CD4-positive, alpha-beta T cell treated with Interleukin-15 for 4 hours (primary cell): Measurements from ENCODE around the gene CDH23.

Source experiments
- DNase-seq: peaks from one replicate; pipeline ENCODE4 v3.0.0-alpha.2; 2020; ENCODE audit warnings: low spot score

The CDH23 gene

DNA sequence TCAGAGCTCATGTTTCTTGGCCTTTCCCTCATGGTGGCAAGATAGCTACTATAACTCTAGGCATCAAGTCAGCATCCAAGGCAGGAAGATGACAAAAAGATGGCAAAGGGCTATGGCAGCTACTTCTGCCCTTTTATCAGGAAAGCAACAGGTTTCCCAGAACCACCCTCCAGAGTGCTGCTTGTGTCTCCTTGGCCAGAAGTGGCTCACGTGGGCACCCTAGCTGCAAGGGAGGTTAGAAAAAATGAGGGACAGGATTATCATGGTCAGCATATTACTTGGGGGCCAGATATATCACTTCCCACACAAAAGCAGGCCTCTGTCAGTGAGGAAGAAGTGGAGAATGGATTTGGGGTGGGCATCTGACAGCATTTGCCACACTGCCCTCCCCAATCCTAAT lies 347.1 kb downstream of the CDH23 start:
- DNase-seq, result no peak

DNA sequence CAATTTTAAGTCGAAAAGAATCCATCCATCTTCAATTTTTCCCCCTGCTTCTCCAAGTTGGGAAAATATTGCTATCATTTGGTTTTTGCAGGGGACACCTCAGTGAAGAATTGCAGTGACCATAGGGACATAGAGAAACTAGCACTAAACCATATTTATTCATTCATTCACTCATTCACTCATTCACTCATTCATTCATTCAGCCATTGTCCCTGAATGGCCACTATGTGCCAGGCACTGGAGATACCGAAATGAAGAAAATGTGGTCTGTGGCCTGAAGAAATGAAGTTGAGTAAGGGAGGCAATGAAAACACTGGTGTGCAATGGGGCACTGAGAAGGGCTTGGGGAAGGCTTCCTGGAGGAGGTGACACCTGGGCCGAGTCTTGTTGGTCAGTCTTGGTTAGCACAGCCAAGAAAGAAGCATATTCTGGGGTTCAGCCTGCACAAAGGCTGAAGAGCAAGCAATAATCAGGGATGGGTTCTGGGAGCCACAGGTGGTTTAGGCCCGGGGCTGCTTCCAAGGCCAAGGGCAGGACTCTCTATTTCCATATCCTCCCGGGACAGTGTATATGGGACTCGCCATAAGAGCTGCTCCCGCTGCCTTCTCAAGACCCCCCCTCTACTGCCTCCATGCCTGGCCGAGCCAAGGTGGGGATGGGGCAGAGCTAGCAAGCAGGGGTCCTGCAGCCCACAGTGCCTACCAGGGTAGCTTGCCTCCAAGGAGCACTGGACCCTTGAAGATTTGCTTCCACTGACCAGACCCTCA lies 348.4 kb downstream of the CDH23 start:
- no peak for DNase-seq

DNA sequence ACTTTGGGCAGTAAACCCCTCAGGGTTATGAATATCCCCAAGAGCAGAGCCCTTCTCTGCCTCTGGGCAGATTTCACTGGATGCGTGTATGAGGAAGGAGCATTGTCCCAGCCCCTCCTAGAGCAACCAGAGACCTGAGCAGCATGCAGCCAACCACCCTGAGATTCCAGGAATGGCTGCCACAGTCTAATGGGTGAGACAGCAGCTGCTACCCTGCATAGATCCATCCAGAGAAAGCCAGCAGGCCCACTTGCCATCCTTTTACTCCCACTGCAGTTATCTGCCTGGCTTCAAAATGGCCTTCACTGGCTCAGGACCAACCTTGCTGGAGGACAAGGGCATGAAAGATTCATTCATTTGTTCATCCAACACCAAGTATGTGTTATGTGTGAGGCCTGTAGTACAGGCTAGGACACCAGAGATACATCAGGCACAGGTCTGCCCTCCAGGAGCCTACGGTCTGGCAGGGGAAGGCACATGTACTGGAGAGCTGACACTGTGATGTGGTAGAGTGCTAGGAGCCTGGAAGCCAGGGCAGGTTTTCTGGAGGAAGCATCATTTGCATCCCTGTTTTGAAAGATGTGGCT lies 349.0 kb downstream of the CDH23 start:
- no peak for DNase-seq

DNA sequence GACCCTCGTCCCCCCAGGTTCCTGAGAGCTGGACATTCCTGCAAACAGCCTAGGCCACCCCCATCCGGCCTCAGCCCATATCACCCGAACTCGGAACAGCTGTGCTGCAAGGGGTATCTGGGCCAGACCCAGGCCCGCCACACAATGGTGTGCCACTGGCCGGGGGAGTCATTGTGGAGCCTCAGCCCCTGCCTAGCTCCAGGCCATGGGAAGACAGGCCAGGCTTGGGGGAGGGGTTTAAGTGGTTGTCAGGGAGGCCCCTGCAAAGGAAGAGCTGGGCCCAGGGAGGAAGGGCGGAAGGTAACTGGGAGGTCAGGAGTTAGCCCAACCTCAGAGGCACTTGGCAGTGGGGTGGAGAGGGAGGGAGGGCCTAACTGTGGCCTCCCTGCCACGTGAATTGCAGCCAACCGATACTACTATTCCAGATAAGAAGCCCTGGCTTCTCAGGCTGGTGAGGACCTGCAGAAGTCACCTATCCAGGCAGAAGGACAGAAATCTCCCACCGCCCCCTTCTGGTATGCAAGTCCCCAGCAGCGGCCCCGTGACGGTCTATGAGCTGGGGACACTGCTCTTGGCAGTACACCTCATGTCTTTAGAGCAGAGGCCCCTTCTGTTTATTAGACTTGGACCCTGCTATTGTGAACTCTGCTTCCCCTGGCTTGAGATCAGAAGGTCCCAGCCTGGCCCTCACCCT lies 349.8 kb downstream of the CDH23 start:
- DNase-seq, result no peak

DNA sequence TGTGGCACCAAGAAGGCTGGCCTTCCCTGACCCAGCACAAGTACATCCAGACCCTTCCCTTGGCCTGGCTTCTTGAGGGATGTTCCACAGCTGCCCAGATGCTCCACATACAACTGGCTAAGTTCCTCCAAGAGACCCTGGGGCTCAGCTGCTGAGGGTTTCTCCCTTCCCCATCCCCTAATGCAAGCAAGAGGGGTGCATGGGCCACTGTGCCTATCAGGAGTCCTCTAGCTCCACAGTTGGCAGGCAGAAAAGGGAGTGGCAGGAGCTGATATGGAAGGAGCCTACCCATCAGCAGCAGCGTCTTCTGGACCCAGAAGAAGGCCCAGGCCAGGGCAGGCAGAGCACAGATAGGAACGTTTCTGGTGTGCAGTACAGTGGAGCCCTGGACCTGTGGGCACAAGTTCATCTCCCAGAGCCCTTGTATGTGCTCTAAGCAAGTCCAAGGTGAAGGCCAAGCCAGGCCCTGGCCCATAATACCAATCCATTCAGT lies 350.4 kb downstream of the CDH23 start:
- DNase-seq, result no peak

DNA sequence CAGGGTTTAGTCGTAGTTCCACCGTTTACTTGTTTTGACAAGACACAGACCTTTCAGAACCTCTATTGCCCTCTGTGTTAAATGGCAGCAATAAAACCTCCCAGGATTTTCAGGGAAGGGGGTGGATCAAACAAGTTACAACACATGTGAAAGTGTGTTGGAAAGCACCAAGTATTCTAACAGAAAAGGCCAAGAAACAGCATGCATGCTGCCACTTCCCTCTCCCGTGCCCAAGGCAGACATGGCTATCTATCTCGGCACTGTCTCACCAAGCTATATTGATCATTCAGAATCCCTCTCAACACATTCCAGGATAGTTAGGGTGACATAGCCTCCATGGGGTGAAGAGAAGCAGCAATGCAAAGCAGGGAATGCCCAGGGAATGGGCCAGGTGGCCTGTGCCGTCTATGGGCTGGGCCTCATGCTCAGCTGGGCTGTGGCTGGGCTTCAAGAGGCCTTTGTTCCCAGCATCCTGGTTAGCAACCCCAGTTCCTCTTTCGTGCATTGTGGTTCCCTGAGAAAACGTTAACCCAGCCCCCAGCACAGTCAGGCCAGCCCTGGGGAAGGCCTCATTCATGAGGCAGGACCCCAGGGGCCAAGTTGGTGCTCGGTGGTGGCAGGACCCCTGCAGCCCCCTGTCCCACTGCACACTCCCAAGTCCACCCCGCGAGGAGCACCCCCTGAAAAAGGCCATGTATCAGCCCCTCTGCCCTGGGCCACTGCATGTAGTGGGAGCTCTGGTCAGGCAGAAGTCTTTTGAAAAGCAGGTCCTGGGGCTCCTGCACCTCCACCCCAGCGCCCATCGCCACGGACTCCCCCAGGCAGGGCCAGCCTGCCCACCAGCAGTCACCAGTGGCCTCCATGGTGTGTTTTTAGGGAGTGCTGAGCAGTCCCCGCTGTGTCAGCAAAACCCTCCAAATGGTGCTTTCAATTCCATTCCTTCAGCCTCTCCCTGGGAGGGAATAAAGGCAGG lies 351.1 kb downstream of the CDH23 start:
- no peak for DNase-seq

DNA sequence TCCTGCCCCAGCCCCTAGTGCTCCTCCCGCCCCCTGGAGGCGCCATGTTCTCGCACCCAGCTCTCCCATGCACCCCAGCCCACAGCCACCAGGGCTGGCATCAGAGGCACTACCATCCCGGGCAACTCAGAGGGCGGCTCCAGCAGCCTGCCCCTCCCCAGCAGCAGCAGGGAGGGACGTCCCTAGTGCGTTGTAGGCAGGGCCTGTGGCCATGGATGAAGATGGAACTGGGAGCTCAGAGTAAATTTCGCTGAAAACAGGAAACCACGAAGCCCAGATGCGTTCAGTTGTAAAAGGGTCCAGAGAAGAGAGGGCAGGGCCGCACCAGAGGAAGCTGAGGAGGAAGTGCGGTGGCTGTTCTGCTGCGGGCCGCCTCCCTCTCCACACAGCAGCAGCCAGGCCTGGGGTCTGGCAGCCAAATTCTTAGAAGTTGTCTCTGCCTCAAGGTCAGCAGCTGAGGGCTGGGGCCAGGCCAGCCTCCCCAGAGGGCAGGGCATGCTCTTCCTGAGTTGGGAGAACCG lies 352.0 kb downstream of the CDH23 start:
- DNase-seq, result peak; percentile 88

DNA sequence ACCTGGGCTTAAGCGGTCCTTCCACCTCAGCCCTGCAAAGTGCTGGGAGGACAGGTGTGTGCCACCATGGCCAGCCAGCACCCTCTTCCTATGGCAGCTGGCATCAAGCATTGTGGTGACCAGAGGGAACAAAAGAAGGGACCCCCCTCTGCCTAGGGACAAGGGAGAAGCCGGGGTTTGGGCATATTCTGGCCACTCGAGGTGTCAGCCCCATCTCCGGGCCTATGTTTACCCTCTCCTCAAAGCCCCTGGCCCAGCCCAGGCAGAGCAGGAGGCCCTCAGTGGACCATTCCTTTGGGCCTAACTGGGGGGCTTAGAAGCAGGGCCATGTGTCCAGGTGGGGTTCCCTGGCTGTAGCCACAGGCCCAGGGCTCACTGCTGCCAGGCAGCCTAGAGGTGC lies 352.7 kb downstream of the CDH23 start:
- no peak for DNase-seq

DNA sequence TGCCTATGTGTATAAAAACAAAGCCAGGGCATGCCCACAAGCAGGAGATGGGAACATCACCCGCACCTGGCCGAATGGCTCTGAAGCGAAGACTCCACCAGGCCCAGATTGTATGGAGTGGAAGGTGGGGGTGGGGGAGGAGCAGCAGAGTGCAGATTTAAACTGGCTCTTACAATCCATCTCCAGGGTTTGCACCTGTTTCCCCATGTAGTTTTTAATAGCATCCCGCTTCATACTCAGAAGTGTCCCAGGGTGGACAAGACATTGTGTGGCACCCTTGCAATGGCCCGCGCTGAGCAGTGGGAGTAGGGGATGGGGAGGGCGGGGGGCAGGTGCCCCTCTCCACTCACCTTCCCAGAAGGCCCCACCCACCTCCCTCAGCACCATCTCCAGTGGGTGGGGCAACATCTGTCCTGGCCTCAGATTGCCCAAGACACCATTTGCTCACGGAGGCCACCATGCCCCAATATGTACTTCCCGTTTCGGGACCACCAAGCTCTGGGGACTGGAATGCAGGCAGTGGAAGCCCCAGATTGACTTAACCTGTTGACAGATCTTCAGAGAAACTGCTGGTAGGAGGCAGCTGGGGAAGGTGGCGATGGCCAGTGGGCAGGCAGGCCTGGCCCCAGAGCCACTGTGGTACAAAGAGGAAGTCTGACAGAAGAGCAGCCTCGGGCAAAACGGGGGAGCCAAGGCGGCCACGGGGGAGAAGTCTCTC lies 353.6 kb downstream of the CDH23 start:
- DNase-seq, result no peak

DNA sequence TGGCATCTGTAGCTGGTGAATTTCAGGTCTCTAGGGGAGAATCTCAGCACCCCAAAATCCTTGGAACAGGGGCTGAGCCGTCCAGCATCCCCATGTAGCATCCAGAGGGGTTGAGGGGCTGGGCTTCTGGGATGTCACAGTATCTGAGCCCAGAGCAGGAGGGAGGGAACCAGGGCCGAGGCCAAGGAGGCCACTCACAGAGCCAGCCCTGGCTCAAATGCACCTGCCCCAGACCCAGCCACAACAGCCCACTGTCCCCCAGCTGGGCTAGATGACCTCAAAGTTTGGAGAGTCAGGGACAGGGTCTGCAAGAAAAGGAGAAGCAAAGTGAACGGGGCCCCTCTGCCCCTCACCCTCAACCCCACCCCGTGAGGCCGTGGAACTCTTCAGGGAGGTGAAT lies 354.3 kb downstream of the CDH23 start:
- no peak for DNase-seq

DNA sequence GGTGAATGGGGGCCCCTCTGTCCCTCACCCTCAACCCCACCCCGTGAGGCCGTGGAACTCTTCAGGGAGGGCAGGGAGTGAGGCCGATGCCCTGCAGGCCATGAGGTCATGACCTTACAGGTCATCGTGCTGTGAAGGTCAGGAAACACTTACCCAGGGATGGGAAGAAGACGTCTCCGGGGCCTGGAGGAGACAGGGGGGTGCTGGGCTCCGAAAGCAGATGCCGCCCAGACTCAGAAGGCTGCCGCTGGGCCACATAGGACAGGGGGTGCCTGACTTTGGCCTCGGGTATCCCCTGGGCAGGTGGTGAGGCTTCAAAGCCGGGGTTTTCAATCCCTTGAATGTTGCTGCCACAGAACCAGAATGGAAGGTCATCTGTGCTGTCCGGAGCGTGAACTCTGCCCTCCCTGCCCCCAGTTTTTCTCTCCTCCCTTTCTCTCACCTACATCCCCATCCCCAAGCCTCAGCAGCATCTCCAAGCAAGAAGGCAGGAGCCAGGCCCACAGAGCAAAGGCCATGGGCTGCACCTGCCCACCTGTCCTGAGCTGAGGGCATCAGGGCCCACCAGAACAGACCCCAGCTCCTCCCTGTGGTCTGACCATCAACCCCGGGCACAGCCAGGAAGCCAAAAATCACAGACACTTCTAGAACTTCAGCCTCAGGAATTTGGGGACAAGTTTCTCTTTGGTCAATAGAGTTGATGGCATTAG lies 354.9 kb downstream of the CDH23 start:
- DNase-seq, result no peak

DNA sequence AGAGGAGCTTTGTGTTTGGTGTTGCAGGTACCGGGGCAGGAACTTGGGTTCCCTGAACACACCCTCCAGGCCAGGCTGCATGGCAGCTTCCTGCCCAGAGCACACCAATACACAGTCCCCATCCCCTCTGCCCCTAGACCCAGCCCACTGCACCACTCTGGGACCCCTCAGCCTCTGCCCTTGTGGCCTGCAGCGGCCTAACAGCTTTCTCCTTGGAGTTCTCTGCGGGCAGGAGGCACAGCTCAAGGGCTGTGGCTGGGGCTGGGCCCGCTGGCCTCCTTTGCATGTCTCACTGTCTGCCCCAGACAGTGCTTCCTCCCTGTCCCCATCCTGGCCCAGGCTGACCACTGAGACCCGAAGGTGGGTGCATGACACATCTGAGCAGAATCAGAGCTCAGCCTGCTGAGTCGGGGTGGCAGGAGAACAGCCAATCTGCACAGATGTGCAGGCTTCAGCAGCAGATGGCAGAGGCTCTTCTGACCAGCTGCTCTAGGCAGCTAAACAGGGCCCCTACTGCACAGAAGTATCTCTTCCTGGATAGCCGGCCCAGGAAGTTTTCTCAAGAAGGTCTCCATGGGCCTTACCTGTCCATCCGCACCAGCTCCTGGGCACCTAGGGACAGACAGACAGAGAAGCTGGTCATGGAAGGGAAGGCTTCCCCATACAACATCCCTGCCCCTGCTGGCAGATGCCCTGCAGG lies 355.8 kb downstream of the CDH23 start:
- no peak for DNase-seq

DNA sequence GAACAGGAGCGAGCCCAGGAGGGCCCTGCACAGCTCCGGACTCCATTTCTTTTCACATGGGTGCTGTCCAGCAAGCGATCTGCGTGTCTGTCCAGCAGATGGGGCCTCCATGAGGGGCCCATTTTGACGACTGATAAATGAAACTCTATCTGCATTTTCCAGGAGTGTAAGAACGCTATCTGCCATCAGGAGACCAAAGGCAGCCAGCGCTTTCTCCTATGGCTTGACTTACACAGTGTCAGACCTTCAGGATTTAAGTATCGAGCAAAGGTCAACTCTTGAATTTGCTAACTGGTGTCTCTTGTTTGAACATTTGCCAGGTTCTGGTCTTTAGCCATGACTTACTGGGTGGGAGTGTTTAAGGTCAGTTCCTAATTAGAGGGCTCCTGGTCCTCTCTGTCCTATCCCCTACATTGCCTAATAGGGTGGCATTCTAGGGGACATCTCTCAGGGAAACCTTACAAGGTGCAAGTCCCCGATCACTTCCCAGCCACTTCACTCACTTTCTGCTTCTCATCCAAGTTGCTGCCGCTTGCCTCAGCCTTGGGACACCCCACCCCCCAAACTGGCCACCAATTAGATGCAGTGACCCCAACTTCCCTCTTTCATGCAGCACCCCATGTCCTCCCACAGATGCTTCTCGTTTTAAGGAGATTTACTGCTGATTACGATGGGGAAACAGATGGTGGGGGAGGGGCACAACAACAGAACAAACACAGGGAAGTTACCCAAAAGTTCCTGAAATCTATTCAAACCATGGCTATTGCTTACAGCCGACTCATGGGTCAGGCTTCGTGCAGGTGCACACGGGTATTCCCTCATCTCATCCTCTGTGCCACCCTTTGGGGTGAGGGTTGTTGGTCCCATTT lies 356.6 kb downstream of the CDH23 start:
- DNase-seq, result no peak

DNA sequence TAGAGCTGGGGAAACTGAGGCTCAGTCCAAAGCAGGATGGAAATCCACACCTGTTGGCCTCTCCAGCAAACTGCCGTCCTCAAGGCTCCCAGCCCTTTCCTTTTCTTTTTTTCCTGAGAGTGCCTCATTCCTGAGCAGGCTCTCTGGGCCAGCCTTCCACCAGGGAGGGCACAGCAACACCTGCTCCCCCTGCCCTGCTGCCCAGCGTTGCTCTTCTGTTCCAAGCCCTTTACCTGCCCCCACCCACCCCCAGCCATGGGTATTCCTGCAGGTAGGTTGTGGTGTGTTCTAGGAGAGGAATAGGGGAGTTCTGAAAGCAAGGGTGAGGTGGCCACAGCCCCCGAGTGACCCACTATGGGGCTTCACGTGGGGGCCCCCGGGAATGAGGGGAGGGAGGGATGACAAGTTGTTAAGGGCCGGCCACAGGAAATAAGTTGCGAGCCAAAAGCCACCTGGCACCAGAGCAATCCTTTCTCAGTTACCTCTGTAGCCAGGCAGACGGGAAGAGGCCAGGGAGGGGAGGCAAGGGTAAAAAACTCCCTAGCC lies 357.3 kb downstream of the CDH23 start:
- DNase-seq, result no peak

DNA sequence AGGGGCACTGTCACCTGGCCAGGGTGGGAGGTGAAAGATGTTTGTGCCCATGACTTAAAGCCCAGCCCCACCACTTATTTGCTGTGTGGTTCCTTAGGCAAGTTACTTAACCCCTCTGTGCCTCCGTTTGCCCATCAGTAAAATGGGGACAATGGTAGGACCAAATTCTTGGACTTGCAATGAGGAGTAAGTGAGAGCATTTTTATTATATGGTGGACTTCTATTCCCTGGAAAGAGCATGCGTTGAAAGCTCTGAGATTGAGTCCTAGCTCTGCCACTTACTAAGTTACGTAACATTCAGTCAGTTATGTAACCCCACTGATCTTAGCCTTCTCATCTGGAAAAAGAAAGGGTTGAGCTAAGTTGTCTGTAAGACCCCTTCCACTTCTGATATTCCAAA lies 357.8 kb downstream of the CDH23 start:
- DNase-seq, result no peak

DNA sequence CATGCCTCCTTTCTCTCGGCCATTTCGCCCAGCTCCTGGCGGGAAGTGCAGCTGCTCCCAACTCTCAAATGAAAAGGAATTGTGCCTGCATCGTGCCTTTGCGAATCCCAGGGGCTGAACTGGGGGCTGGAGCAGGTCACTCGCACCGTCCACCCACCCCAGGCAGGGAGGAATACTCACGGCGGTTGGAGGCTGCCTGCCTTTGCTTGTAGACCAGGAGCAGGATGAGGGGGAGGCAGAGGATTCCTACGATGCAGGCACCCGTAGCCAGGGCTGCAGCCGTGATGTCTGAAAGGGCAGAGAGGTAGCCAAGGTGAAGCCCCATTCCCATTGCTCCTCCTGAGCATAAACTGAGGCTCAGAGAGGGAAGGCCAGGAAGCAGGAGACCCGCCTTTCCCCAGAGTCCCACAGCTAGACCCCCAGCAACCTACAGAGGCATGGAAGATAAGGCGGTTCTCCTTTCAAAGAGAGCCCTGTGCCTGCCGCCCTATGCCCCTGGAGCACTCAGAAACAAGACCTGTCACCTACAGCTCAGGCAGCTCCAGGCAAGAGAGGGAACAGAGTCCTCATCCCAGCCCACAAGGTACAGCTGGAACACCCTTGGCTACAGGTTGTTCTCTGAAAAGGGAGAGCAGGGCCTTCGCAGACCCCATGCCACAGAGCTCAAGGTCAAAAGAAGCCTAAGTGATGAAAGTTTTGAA lies 358.6 kb downstream of the CDH23 start:
- DNase-seq, result no peak

DNA sequence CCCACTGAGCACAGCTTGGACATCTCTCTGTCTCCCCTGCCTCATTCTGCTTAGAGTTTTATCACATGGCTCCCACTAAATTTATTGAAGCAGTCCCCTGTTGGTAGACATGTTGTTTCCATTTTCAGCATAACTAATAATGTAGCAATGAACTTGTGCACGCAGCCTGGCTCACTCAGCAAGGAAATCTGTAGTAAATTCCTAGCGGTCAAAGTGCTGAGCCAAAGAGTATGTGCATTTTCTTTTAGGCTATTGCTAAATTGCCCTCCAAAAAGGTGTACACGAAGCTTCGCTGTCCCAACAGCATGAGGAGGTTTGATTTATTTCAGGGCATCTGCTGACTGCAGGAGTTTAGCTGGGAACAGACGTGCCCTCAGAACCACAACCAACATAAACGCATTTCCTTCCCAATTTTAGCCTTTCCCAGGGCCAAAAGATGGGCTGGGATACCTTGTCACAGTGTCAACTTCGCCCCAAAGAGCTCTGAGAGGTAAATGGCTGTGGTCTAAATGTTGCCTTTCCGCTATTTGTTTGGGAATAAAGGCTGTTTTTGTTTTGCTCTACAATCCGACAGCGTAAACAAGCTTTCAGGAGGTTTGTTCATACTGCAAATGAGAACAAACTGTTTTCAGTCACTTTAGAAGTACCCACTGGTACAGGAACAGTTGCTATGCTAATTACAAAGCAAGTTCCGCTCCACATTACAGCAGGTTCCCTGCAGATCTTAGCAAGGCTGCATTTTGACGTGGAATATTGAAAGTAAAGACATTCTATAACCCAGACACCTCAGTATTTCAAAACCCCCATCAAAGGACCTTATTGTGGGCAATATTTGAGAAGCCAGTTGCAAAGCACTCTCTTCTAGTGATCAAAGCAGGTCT lies 359.8 kb downstream of the CDH23 start:
- DNase-seq, result peak; percentile 40
